HG03066 (cell line): ENCODE data around the gene DGUOK.
"Not testable (repeated sequence)": the region's sequence is repeated elsewhere in the genome, so short reads cannot be mapped to it uniquely, and the experiment has no call there.

Experiments used
- ATAC-seq: cut with Tn5 transposase; IDR thresholded peaks from one replicate; pipeline ENCODE4 v1.9.1; 2021; ENCODE audit warnings: low read depth; ENCODE audit not compliant: unreplicated experiment

DGUOK gene

GRCh38 chr2:73926493-73927327 lies at the start of gene DGUOK:
DGUOK (plus strand) TSS chr2:73926880; CDS start chr2:73926911, 31 bp downstream.
- peak; percentile 100 for ATAC-seq

GRCh38 chr2:73877071-73877802 lies 49.4 kb upstream of the DGUOK start:
- no peak for ATAC-seq

- ATAC-seq, result not testable (repeated sequence)
These were observed 48.7 kb upstream of the DGUOK start for GRCh38 chr2:73877984-73878383.

- no peak for ATAC-seq
These were observed 41.3 kb upstream of the DGUOK start for GRCh38 chr2:73885406-73885805.

GRCh38 chr2:73886357-73886756 lies 40.3 kb upstream of the DGUOK start:
- ATAC-seq, result no peak

GRCh38 chr2:73887596-73888353 lies 38.9 kb upstream of the DGUOK start:
- ATAC-seq, result not testable (repeated sequence)

- ATAC-seq, result no peak
These were observed 38.3 kb upstream of the DGUOK start for GRCh38 chr2:73888388-73888787.

- ATAC-seq, result no peak
These were observed 37.5 kb upstream of the DGUOK start for GRCh38 chr2:73889206-73889605.

- no peak for ATAC-seq
These were observed 36.2 kb upstream of the DGUOK start for GRCh38 chr2:73890301-73891092.

- no peak for ATAC-seq
These were observed 35.3 kb upstream of the DGUOK start for GRCh38 chr2:73891276-73891901.

- no peak for ATAC-seq
These were observed 33.9 kb upstream of the DGUOK start, which contains the start of gene ACTG2 for GRCh38 chr2:73892631-73893329. ACTG2 (plus strand) TSS chr2:73893008; CDS start chr2:73901312, 8,304 bp downstream.

GRCh38 chr2:73893764-73894474 lies 32.8 kb upstream of the DGUOK start:
- ATAC-seq, result no peak

- no peak for ATAC-seq
These were observed 32.2 kb upstream of the DGUOK start for GRCh38 chr2:73894475-73894850.

- ATAC-seq, result no peak
These were observed 31.8 kb upstream of the DGUOK start for GRCh38 chr2:73894877-73895276.

GRCh38 chr2:73895473-73895872 lies 31.2 kb upstream of the DGUOK start:
- ATAC-seq, result no peak

- ATAC-seq, result peak; percentile 63
These were observed 30.1 kb upstream of the DGUOK start for GRCh38 chr2:73896362-73897239.

GRCh38 chr2:73897240-73897583 lies 29.5 kb upstream of the DGUOK start:
- no peak for ATAC-seq

GRCh38 chr2:73897934-73898333 lies 28.7 kb upstream of the DGUOK start:
- ATAC-seq, result no peak
